WI38 (cell line): ENCODE results near the gene C9orf43.

Experiments used
- H3K4me3 ChIP-seq: 2 replicates; pipeline ENCODE4 v1.5.1; 2011; ENCODE audit warnings: low read depth, mild to moderate bottlenecking, control low read depth, low read length
- TF ChIP-seq, protein P1 (sequence below): IDR thresholded peaks from 2 replicates; pipeline ENCODE4 v1.5.1; 2012; ENCODE audit warnings: low read depth, mild to moderate bottlenecking, control low read depth, low read length

Gene C9orf43

DNA sequence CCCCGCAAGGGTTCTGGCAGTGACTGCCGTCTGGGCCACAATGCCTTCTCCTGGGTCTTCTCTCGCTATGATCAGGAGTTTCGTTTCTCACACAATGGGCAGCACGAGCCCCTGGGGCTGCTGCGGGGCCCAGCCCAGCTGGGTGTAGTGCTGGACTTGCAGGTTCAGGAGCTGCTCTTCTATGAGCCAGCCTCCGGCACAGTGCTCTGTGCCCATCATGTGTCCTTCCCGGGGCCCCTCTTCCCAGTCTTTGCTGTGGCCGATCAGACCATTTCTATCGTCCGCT lies 40.7 kb upstream of the C9orf43 start:
- TF ChIP-seq, protein P1, sequence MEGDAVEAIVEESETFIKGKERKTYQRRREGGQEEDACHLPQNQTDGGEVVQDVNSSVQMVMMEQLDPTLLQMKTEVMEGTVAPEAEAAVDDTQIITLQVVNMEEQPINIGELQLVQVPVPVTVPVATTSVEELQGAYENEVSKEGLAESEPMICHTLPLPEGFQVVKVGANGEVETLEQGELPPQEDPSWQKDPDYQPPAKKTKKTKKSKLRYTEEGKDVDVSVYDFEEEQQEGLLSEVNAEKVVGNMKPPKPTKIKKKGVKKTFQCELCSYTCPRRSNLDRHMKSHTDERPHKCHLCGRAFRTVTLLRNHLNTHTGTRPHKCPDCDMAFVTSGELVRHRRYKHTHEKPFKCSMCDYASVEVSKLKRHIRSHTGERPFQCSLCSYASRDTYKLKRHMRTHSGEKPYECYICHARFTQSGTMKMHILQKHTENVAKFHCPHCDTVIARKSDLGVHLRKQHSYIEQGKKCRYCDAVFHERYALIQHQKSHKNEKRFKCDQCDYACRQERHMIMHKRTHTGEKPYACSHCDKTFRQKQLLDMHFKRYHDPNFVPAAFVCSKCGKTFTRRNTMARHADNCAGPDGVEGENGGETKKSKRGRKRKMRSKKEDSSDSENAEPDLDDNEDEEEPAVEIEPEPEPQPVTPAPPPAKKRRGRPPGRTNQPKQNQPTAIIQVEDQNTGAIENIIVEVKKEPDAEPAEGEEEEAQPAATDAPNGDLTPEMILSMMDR, result no peak
- no peak overlapping the region for H3K4me3 ChIP-seq

DNA sequence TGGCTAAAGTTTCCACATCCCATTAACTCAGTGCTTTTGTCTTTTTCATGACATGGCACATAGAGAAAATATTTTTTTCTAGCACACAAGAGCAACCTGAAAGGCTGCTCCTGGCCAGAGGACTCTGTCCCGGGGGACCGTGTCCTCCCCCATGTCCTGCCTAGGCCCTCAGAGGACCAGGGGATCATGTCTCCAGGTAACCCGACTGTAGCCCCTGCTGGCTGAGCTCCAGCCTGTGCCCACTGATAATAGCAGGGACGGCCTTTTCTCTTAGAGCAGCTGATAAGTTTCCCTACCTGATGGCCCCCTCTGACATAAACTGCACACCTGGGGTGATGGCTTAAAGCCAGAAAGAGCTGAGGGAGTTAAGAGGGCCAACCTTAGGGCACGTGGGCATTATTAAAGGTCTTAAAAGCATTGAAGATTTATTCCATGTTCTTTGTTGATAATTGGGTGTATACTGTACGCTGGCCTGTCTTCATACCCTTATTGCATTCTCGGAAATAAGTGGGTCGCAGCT lies 39.7 kb upstream of the C9orf43 start:
- H3K4me3 ChIP-seq, result no peak overlapping the region
- TF ChIP-seq, protein P1, result no peak

DNA sequence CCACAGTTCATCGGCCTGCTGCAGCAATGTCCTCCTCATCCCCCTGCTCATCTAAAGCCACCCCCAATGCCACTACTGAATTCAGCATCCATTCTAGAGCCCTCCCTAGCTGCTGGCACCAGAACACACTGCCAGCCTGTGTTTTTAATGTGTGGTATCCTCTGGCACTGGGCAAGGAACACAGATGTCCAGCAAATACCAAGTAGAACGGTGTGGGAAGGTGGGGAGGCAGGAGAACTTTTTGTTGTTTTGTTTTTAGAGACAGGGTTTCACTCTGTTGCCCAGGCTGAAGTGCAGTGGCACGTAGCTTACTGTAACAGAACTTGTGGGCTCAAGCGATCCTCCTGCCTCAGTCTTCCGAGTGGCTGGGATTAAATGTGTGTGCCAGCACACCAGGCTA lies 38.5 kb upstream of the C9orf43 start:
- H3K4me3 ChIP-seq, result no peak overlapping the region
- TF ChIP-seq, protein P1, result no peak

DNA sequence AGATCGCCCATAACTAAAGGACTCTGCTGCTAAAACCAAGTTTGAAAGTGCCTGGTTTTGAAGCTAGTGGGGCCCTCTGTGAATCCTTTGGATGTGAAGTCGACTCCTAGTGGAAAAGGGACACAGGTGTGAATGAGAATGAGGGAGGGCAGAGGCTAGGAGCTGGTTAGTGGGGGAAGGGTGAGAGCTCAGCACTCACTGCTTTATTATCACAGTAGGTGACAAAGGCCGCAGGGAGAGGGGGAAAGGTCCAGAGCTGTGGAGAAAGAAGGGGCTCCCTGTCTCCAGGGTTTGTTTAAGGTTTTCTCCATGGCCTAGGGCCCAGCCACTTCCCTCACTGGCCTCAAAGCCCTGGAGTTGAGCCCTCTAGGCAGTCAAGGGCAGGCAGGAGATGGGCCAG lies 37.3 kb upstream of the C9orf43 start:
- H3K4me3 ChIP-seq, result no peak overlapping the region
- TF ChIP-seq, protein P1, result no peak

DNA sequence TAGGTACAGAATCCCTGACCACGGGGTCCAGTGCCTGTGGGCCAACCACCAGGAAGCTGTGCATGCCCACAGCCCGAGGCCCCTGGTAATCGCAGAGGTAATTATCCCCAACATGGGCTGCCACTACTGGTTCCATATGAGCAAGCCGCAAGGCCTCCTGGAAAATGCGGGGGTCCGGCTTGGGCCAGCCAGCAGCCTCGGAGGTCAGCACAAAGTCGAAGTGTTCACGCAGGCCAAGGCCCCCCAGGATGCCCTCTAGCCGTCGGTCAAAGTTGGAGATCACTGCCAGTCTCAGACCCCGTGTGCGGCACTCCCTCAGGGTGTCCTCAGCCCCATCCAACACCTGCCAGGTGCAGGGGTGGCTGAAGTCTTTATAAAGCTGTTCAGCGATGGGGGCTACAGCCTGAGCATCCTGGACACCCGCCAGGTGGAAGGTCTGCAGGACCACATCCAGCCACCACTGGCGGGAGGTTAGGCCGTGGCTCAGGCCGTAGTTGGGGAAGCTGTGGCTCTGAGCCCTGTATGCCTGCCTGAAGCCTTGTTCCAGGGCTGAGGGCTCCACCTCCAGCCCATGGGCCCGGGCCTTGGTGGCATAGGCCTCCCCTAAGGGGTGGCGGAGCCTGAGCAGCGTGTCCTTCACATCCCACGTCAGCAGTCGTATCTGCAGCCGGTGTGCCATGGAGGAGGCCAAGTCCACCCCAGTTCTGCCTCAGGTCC lies 36.7 kb upstream of the C9orf43 start:
- TF ChIP-seq, protein P1, result no peak
- no peak overlapping the region for H3K4me3 ChIP-seq

DNA sequence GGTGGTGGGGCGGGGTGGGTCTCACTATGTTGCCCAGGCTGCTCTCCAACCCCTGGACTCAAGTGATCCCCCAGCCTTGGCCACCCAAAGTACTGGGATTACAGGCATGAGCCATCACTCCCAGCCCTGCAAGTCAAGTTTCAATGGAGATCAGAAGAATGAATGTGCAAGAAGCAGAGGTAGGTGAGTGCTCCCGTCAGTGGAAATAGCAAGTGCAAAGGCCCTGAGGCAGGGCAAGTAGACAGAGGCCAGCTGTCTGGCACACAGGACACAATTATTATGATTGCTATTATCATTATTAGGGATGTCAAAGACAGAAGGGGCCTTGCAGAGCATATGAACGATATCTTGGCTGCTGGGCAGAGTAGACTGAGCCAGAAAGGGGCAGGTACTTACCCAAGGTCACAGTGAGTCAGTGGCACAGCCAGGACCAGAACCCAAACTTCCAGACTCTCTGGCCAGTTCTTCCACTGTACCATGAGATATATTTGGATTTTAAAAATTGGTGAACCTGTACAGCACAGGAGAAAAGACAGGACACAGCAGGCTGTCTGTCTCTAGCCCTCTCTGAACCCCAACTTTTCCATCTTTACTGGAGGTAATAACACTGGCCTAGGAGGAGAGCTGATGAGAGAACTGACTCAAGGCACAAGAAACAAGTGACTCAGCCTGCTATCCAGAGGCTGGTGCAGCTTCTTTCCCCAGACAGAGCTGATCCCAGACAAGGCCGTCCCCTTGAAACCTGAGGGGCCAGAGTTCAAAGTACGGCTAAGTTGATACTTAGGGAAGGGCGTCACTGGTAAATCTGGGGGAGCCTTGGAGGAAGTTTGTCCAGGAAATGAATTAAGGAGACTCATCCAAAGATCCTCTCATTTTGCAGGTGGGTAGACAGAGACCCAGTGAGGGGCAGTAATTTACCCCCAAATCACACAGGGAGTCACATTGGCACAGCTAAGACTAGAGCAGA lies 35.2 kb upstream of the C9orf43 start:
- TF ChIP-seq, protein P1, result no peak
- peak overlapping the region; percentile 26 for H3K4me3 ChIP-seq
